GM12878 (cell line): ENCODE results near the gene POMC. TPM values are rescaled to one million over a fixed set of nuclear protein-coding genes. Genes with fewer than 3 reads are reported as not detected.

Experiments
- ATAC-seq: fragments of 200-7000 bp; cut with Tn5 transposase; 3 replicates; pipeline ENCODE4 v1.9.1; 2020; ENCODE audit warnings: mild to moderate bottlenecking, moderate library complexity
- BruUV-seq: library from RNA; stranded (reverse); fragments of 400-500 nt; replicated peaks from 2 replicates; lab custom pipeline; 2021; lab: Mats Ljungman, UMichigan
- CTCF ChIA-PET: fragments of 300-600 bp; sonication (Branson Sonifier 250); formaldehyde crosslinking; extraction: SDS; loops from one replicate; lab custom pipeline; 2021; ENCODE audit warnings: inconsistent platforms; lab: Yijun Ruan, JAX
- POLR2A ChIA-PET: fragments of 350-600 bp; formaldehyde crosslinking; extraction: SDS; loops from one replicate; lab custom pipeline; 2021; ENCODE audit warnings: inconsistent platforms; lab: Charles Lee
- RAD21 ChIA-PET: fragments of 300-600 bp; sonication (Branson Sonifier 250); formaldehyde crosslinking; loops from one replicate; lab custom pipeline; 2023; ENCODE audit warnings: antibody characterized with exemption; ENCODE audit not compliant: unreplicated experiment; lab: Charles Lee
- SMC1A ChIA-PET: fragments of 300-600 bp; sonication (Branson Sonifier 250); formaldehyde crosslinking; loops from one replicate; lab custom pipeline; 2023; ENCODE audit not compliant: unreplicated experiment, uncharacterized antibody; lab: Charles Lee
- DNase-seq: peaks from one replicate; pipeline ENCODE4 v3.0.0-alpha.2; 2011; ENCODE audit warnings: low read depth, low spot score
- FAIRE-seq: peaks from 3 replicates; lab custom pipeline; 2011; peaks lifted over from hg19 to GRCh38; lab: Jason Lieb, UNC
- H2AFZ ChIP-seq: 2 replicates; pipeline ENCODE4 v1.6.0; 2011; ENCODE audit warnings: low read depth, low read length, control low read depth; ENCODE audit not compliant: control insufficient read depth
- H3K27ac ChIP-seq: 2 replicates; pipeline ENCODE4 v1.5.1; 2011; ENCODE audit warnings: control low read depth; ENCODE audit not compliant: control insufficient read depth, insufficient read depth
- H3K27me3 ChIP-seq, 2 experiments: replicated peaks in 1 of 2; 2 replicates each; pipeline versions ENCODE4 v1.6.0 to v1.6.1; 2011; ENCODE audit warnings: low read length in 1 of 2; ENCODE audit not compliant: control insufficient read depth in 2 of 2, insufficient read depth in 2 of 2
- H3K36me3 ChIP-seq, 2 experiments: 2 replicates each; pipeline ENCODE4 v1.5.1; 2011; ENCODE audit warnings: low read length in 1 of 2; ENCODE audit not compliant: control insufficient read depth in 2 of 2, insufficient read depth in 2 of 2
- H3K4me1 ChIP-seq: 2 replicates; pipeline ENCODE4 v1.6.1; 2011; ENCODE audit warnings: mild to moderate bottlenecking, low read length, moderate library complexity, mixed read lengths; ENCODE audit not compliant: control insufficient read depth, insufficient read depth
- H3K4me2 ChIP-seq: 2 replicates; pipeline ENCODE4 v1.6.0; 2011; ENCODE audit warnings: control low read depth; ENCODE audit not compliant: control insufficient read depth, insufficient read depth
- H3K4me3 ChIP-seq: fragments of 200-600 bp; sonication (generic); 2 replicates; pipeline ENCODE4 v1.5.1; 2016
- H3K79me2 ChIP-seq: 2 replicates; pipeline ENCODE4 v1.6.0; 2011; ENCODE audit warnings: low read length; ENCODE audit not compliant: control insufficient read depth, insufficient read depth
- H3K9ac ChIP-seq: 2 replicates; pipeline ENCODE4 v1.8.0; 2011; ENCODE audit warnings: low read length, control low read depth, mixed read lengths; ENCODE audit not compliant: control insufficient read depth, insufficient read depth
- H3K9me3 ChIP-seq: replicated peaks from 3 replicates; pipeline ENCODE4 v1.5.1; 2011; ENCODE audit warnings: mild to moderate bottlenecking, low read length; ENCODE audit not compliant: control insufficient read depth, insufficient read depth
- H4K20me1 ChIP-seq: 2 replicates; pipeline ENCODE4 v1.6.0; 2011; ENCODE audit not compliant: control insufficient read depth, insufficient read depth
- BCLAF1 ChIP-seq: fragments of 450-650 bp; IDR thresholded peaks from 2 replicates; pipeline ENCODE4 v1.6.1; 2017; ENCODE audit warnings: antibody characterized with exemption, mild to moderate bottlenecking, moderate library complexity
- CHD4 ChIP-seq: fragments of 200-600 bp; sonication (generic); IDR thresholded peaks from 2 replicates; pipeline ENCODE4 v1.6.1; 2016; ENCODE audit warnings: mild to moderate bottlenecking
- CREB1 ChIP-seq: IDR thresholded peaks from 2 replicates; pipeline ENCODE4 v1.6.1; 2012; ENCODE audit warnings: low read depth, mild to moderate bottlenecking, inconsistent platforms
- EGR1 ChIP-seq, 2 experiments: IDR thresholded peaks; 1 replicate in 1 of 2; 2 replicates in 1 of 2; pipeline ENCODE4 v1.6.1; 2011 to 2012; ENCODE audit warnings: low read depth in 2 of 2, low read length in 2 of 2, borderline replicate concordance in 1 of 2, mild to moderate bottlenecking in 1 of 2, moderate library complexity in 1 of 2
- MTA3 ChIP-seq: IDR thresholded peaks from 2 replicates; pipeline ENCODE4 v1.6.1; 2012; ENCODE audit warnings: low read length, inconsistent platforms, borderline replicate concordance
- SMAD5 ChIP-seq: IDR thresholded peaks from 2 replicates; pipeline ENCODE4 v1.6.1; 2016; ENCODE audit warnings: antibody characterized with exemption, low read depth
- TAF1 ChIP-seq: IDR thresholded peaks from 2 replicates; pipeline ENCODE4 v1.6.1; 2011; ENCODE audit warnings: mild to moderate bottlenecking, low read depth, low read length, borderline replicate concordance
- ZBTB4 ChIP-seq: fragments of 450-650 bp; formaldehyde crosslinking; IDR thresholded peaks from 2 replicates; pipeline ENCODE4 v1.4.0; 2022; ENCODE audit warnings: mild to moderate bottlenecking, moderate library complexity
- ZNF24 ChIP-seq: fragments of 450-650 bp; IDR thresholded peaks from 2 replicates; pipeline ENCODE4 v1.6.1; 2017; ENCODE audit warnings: antibody characterized with exemption, mild to moderate bottlenecking
- WGBS: methylation state at CpG from one replicate; pipeline ENCODE4 v1.1.6; 2016; ENCODE audit warnings: low lambda C conversion rate; ENCODE audit not compliant: insufficient replicate concordance, insufficient coverage; ENCODE audit errors: missing lambda C conversion rate; 5-methylcytosine and 5-hydroxymethylcytosine counted together
- in situ Hi-C: fragments of 300-500 bp; cut with MboI; formaldehyde crosslinking; loops from 9 replicates; pipeline ENCODE4 v1.14.3; 2018; ENCODE audit warnings: mixed read lengths
- intact Hi-C: fragments of 100-400 bp; cut with micrococcal nuclease; formaldehyde crosslinking; loops from one replicate; pipeline ENCODE4 v1.14.2; 2022; ENCODE audit not compliant: unreplicated experiment
- polyA plus RNA-seq, 11 experiments: library from polyadenylated mRNA; depleted of rRNA in 4 of 11; unstranded in 6 of 11; stranded (reverse) in 5 of 11; fragments of >200 nt; fragmentation: Nextera tagmentation in 4 of 11; fragmentation: Illumina TruSeq in 1 of 11; extraction: Ambion mirVana in 4 of 11; extraction: Trizol in 1 of 11; gene quantifications; 1 replicate in 1 of 11; 2 replicates in 10 of 11; pipeline versions ENCODE4 v1.2.1 to v1.2.3, GENCODE V29; 2011 to 2016; ENCODE audit warnings: inconsistent platforms in 2 of 11, missing spikeins in 2 of 11, low read depth in 1 of 11
- total RNA-seq, 4 experiments: library from RNA; depleted of rRNA in 3 of 4; stranded (reverse); fragments of >200 nt in 3 of 4; fragmentation: Illumina TruSeq in 1 of 4; extraction: Trizol in 1 of 4; gene quantifications; 2 replicates each; pipeline versions ENCODE4 v1.2.1 to v1.2.3, GENCODE V29; 2013 to 2021
- TF ChIP-seq, protein P1 (sequence below): fragments of 450-650 bp; IDR thresholded peaks from 2 replicates; pipeline ENCODE4 v1.6.1; 2016; ENCODE audit warnings: mild to moderate bottlenecking
- TF ChIP-seq, protein P2 (sequence below): fragments of 450-650 bp; IDR thresholded peaks from 2 replicates; pipeline ENCODE4 v1.6.1; 2014; ENCODE audit warnings: mild to moderate bottlenecking
- TF ChIP-seq, protein P3 (sequence below): fragments of 450-650 bp; IDR thresholded peaks from 2 replicates; pipeline ENCODE4 v1.6.1; 2018; ENCODE audit warnings: mild to moderate bottlenecking, low read depth, moderate library complexity; ENCODE audit not compliant: partially characterized antibody

POMC gene
- total and polyA plus RNA-seq, 10 of the 15 experiments (the other 5 are each of a cell fraction or from before 2014, with no cell fraction given): 0.05 to 14.7 (median 6.8) TPM; not detected in 1

DNA sequence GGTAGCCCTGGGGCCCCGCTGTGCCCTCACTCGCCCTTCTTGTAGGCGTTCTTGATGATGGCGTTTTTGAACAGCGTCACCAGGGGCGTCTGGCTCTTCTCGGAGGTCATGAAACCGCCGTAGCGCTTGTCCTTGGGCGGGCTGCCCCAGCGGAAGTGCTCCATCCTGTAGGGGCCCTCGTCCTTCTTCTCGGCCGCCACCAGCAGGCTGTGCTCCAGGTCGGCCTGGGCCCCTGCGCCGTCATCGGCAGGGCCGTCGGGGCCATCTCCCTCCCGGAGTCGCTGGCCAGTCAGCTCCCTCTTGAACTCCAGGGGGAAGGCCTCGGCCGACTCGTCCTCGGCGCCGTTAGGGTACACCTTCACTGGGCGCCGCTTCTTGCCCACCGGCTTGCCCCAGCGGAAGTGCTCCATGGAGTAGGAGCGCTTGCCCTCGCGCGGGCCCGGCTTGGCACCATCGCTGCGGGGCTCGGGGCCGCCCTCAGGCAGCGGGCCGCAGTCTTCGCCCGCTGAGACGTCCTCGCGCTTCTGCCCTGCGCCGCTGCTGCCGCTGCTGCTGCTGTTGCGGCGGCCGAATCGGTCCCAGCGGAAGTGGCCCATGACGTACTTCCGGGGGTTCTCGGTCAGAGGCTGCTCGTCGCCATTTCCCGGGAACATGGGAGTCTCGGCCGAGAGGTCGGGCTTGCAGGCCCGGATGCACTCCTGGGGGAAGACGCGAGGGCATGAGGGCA, 7.2 kb downstream of the POMC start:
- no peaks in the 10 kb centered on the region for H3K36me3 ChIP-seq
- peaks cover 8% of the 10 kb centered on the region for H3K4me1 ChIP-seq
- H3K9ac ChIP-seq: peak overlapping the region; percentile 68
- FAIRE-seq (no peak), DNase-seq (no peak), ATAC-seq (no peak)
- ChIA-PET POLR2A (no interaction called here), RAD21 (no interaction called here), SMC1A (no interaction called here), CTCF (no interaction called here)
- H3K79me2 ChIP-seq: peaks cover 2% of the 10 kb centered on the region
- H3K9me3 ChIP-seq: no peaks in the 10 kb centered on the region; the same call in 2 of the 3 replicates
- H3K4me3 ChIP-seq: peak overlapping the region; percentile 12; the same call in 1 of the 2 replicates
- 34% methylated on average over 63 of the region's 69 CpGs for WGBS
- intact Hi-C loops: no loop called here
- peak overlapping the region; percentile 50 for H3K4me2 ChIP-seq
- no peaks in the 10 kb centered on the region for H4K20me1 ChIP-seq
- no TSS peak for BruUV-seq
- H3K27me3 ChIP-seq: no peaks in the 10 kb centered on the region
- peak overlapping the region; percentile 72 for H2AFZ ChIP-seq
- H3K27ac ChIP-seq: peak overlapping the region; percentile 82
- in situ Hi-C loops: no loop called here
- TF ChIP-seq SMAD5 (no peak), TAF1 (peak; percentile 54; the same call in 1 of the 2 replicates), CREB1 (peak; percentile 88), BCLAF1 (no peak), EGR1 (IDR thresholded peaks at IDR 0.05; ENCODE audit: borderline replicate concordance in 1 of 2, low read depth in 2 of 2, low read length in 2 of 2) (no peak), ZBTB4 (CRISPR knock-in tag) (no peak), ZNF24 (no peak), MTA3 (no peak), CHD4 (no peak)
- TF ChIP-seq, protein P1, sequence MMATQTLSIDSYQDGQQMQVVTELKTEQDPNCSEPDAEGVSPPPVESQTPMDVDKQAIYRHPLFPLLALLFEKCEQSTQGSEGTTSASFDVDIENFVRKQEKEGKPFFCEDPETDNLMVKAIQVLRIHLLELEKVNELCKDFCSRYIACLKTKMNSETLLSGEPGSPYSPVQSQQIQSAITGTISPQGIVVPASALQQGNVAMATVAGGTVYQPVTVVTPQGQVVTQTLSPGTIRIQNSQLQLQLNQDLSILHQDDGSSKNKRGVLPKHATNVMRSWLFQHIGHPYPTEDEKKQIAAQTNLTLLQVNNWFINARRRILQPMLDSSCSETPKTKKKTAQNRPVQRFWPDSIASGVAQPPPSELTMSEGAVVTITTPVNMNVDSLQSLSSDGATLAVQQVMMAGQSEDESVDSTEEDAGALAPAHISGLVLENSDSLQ: no peak
- TF ChIP-seq, protein P2, sequence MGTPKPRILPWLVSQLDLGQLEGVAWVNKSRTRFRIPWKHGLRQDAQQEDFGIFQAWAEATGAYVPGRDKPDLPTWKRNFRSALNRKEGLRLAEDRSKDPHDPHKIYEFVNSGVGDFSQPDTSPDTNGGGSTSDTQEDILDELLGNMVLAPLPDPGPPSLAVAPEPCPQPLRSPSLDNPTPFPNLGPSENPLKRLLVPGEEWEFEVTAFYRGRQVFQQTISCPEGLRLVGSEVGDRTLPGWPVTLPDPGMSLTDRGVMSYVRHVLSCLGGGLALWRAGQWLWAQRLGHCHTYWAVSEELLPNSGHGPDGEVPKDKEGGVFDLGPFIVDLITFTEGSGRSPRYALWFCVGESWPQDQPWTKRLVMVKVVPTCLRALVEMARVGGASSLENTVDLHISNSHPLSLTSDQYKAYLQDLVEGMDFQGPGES: no peak
- TF ChIP-seq, protein P3, sequence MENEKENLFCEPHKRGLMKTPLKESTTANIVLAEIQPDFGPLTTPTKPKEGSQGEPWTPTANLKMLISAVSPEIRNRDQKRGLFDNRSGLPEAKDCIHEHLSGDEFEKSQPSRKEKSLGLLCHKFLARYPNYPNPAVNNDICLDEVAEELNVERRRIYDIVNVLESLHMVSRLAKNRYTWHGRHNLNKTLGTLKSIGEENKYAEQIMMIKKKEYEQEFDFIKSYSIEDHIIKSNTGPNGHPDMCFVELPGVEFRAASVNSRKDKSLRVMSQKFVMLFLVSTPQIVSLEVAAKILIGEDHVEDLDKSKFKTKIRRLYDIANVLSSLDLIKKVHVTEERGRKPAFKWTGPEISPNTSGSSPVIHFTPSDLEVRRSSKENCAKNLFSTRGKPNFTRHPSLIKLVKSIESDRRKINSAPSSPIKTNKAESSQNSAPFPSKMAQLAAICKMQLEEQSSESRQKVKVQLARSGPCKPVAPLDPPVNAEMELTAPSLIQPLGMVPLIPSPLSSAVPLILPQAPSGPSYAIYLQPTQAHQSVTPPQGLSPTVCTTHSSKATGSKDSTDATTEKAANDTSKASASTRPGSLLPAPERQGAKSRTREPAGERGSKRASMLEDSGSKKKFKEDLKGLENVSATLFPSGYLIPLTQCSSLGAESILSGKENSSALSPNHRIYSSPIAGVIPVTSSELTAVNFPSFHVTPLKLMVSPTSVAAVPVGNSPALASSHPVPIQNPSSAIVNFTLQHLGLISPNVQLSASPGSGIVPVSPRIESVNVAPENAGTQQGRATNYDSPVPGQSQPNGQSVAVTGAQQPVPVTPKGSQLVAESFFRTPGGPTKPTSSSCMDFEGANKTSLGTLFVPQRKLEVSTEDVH: no peak
